SKM-1 (cell line): ENCODE results near the gene FOXS1.

ENCODE experiments used
- DNase-seq: peaks from one replicate; lab custom pipeline; 2025; ENCODE audit not compliant: unreplicated experiment; lab: John Stamatoyannopoulos, UW

The FOXS1 gene

DNA sequence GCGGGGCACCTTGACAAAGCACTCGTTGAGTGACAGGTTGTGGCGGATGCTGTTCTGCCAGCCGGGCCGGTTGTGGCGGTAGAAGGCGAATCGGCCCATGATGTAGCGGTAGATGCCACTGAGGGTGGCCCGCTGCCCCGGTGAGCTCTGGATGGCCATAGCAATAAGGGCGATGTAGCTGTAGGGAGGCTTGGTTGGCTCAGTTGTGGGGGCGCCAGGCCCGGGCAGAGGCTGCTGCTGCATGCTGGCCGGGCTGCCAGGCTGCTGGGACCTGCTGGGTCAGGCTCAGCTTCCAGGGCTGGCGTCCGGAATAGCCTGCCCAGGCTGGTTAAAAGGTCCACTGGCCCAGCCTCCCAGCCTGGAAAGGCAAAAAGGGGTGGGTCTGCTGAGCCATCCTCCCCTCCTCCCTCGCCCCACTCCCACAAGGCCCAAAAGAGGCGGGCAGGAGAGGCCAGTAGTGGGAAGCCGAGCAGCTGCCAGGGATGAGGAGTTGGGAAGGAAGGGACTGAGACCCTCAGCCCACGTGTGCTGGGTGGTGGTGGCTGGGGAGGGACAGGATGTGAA, at the start of gene FOXS1:
Gene FOXS1 (minus strand): TSS at position 305 of the 564 bp plus-strand sequence. CDS start 62 bp downstream, at position 243.
- no peak for DNase-seq

DNA sequence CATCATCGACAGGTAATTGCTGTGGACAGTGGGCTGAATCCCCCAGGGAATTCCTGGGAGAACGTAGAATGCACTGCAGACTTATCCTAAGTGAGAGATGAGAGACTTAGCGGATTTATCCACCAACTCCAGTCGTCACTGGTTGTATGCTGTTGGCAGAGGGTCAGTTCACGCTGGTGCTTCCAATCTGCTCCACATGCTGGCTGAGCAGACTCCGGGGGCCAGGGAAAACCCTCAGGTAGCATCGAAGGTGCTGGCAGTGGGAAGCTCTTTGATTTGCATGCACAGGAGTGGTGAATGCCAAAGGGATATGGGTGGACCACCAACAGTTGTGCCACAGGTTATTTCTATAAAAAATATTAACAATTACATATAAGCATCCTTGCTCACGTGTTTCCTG, 45.2 kb upstream of the FOXS1 start:
- DNase-seq = no peak

GRCh38 chr20:31883829-31884228, 38.4 kb upstream of the FOXS1 start:
- no peak for DNase-seq

GRCh38 chr20:31881945-31882344, 36.5 kb upstream of the FOXS1 start:
- no peak for DNase-seq

DNA sequence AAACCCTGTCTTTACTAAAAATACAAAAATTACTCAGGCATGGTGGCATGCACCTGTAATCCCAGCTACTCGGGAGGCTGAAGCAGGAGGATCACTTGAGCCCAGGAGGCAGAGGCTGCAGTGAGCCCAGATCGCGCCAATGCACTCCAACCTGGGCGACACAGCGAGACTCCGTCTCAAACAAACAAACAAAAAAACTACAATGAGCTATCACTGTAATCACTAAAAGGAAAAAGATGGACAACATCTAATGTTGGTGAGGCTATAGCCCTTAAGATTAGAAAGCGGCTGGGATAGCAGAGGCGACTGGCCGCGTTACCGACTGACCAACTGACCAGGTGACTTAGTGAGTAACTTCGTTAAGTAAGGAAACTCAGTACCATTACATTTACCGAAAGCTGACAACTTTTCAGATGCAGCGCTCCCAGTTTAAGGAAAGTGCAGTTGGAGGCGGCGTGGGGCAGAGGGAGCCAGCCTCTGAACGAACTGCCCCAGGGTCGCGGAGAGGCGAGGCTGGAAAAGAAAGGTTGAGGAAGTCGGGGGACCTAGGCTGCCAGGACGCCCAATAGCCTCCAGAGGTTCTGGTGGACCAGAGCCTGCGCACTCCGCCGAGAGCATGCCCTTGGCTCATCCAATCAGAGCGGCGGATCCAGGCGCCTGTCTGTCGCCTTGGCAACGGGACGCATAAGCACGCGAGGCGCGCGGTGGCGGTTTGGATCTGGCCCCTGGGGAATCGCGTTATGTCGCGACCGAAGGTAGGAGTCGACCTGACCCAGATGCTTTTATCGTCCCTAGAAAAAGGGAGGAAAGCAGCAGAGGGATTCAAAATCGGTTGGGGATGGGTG, 34.0 kb upstream of the FOXS1 start:
- peak; percentile 65 for DNase-seq

DNA sequence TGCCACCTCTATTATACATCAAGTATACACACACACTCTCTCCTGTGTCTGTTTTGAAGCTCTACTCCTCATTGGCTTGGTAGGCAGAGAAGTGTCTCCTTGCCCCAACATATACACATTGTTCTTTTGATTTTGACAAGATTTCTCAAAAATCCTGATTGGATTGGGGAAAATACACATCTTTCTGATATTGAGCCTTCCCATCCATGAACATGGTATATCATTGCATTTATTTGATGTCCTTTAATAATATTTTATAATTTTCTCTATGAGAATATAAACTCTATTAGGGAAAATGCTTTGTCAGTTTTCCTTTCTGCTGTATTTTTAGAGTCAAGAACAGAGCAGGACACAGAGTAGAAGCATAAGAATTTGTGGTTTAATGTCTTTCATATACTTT, 32.3 kb upstream of the FOXS1 start:
- no peak for DNase-seq

GRCh38 chr20:31875671-31876070, 30.3 kb upstream of the FOXS1 start:
- no peak for DNase-seq

DNA sequence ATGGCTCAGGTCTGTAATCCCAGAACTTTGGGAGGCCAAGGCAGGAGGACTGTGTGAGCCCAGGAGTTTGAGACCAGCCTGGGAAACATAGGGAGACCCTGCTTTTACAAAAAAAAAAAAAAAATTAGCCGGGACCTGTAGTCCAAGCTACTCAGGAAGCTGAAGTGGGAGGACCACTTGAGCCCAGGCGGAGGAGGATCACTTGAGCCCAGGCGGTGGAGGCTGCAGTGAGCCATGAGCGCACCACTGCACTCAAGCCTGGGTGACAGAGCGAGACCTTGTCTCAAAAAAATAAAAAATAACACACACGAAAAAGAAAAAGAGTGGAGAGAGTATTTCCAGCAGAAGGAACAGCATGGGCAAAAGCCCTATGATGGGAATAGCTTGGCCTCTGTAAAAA, 27.0 kb upstream of the FOXS1 start:
- DNase-seq = no peak

GRCh38 chr20:31871618-31871954, 26.2 kb upstream of the FOXS1 start:
- no peak for DNase-seq

- no peak for DNase-seq
Measured at GRCh38 chr20:31870726-31871617, 25.6 kb upstream of the FOXS1 start.

DNA sequence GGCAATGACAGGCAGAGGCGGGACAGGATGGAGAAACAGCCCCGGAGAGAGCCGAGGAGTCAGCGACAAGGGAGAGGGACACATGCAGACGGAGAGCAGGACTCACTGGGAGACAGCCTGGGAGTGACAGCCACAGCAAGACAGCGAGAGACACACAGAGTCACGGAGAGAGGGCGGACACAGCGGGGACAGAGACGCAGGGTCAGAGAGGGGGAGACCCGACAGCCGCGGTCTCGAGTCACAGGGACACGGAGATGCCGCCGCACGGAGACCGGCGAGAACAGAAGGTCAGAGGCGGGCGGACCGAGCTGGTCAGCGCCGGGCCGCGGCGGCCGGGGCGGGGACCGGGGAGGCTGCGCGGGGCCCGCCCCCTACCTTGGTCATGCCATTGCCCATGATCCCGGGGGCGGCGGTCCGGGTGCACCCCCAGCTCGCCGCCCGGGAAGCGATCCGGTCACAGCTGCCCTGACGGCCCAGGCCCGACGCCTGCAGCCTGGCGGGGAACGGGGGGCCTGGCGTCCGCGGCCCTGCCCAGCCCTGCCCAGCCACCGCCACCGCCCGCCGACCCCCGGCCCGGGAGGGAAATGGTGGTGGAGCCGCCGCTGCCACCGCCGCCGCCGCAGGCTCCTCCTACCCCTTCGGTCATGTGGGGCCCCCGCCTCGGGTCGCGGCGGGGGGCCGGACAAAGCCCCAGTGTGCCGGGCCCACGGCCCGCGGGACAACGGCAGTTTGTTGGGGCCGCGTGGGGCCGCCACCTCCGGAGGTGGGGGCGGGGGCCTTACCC, 24.7 kb upstream of the FOXS1 start, which contains the start of the genes DUSP15 and TTLL9:
Gene DUSP15 (minus strand): TSS at position 586 of the 784 bp plus-strand sequence. CDS start 190 bp downstream, at position 396.
Gene TTLL9 (plus strand): TSS at position 693 of the 784 bp plus-strand sequence. CDS start 493 bp downstream, outside the sequence.
- DNase-seq = no peak

- no peak for DNase-seq
Measured at GRCh38 chr20:31869673-31869941, 24.2 kb upstream of the FOXS1 start.

- DNase-seq = no peak
Measured at GRCh38 chr20:31868853-31869672, 23.7 kb upstream of the FOXS1 start.

- DNase-seq = no peak
Measured at GRCh38 chr20:31866221-31866620, 20.8 kb upstream of the FOXS1 start.

DNA sequence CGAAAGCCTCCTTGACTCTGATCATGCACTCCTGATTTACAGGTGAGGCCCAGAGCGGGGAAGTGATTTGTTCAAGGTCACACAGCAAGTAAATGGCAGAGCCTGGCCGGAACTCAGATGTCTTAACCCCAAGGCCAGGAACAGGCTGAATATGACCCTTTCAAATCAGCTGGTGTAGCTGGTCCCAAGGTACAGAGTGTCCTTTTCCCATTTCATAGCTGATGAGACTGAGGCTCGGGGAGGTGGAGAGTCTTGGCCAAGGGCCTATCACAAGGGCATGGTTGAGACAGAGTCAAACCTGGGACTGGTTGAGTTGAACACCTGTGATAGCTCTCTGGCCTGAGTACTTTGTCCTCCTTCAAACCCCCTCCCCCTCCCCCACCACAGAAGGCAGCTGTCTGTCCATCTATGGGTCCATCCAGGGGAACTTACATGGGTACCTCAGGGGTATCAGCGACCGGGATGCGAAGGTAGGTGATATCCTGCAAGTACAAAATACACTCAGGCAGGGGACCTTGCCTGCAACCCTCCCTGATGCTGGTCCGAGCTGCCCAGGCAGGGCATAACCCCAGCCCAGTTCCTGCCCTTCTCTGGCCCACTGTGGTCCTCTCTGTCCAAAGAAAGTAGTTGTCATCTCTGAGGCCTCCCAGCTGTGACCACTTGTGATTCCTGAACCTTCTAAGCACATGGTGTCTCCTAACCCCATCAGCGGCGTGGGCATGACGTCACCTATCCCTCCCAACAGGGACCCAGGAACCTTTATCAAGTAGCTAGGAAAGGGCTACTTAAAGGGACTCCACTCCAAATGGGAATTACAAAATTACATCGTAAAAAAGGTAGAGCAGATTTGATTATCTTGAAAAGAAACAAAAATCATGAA, 19.4 kb upstream of the FOXS1 start:
- no peak for DNase-seq

- no peak for DNase-seq
Measured at GRCh38 chr20:31863296-31864085, 18.1 kb upstream of the FOXS1 start.

DNA sequence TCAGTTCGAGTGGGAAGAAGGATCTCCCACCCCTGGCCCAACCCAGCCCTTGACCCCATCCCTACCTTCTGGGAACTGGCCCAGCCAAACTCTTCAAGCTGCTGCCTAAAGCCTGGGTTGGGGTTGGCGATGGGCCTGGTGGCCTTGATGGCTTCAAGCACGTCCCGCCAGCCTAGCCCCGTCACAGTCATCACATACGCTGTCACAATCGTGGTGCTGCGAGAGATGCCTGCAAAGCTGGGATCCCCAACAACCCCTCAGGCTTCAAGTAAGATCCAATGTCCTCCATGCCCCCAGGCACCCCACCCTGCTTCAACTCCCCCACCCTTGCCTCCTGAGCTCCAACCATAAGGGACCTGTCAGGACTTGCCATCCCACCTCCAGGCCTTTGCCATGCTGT, 17.1 kb upstream of the FOXS1 start:
- no peak for DNase-seq

- no peak for DNase-seq
Measured at GRCh38 chr20:31862157-31862470, 16.7 kb upstream of the FOXS1 start.
